Panc1 (cell line): ENCODE measurements around the gene MRAS. TPM values are rescaled to one million over a fixed set of nuclear protein-coding genes. Genes with fewer than 3 reads are reported as not detected.

Experiments used
- ATAC-seq: fragments of 200-7000 bp; cut with Tn5 transposase; 2 replicates; pipeline ENCODE4 v1.9.1; 2020; ENCODE audit warnings: mild to moderate bottlenecking, moderate library complexity
- BruUV-seq: library from RNA; stranded (reverse); fragments of 400-500 nt; replicated peaks from 2 replicates; lab custom pipeline; 2021; lab: Mats Ljungman, UMichigan
- CTCF ChIA-PET: fragments of 300-600 bp; sonication (Branson Sonifier 250); formaldehyde crosslinking; loops from one replicate; lab custom pipeline; 2022; ENCODE audit warnings: antibody characterized with exemption; lab: Charles Lee
- POLR2A ChIA-PET: fragments of 300-600 bp; sonication (Branson Sonifier 250); formaldehyde crosslinking; loops from one replicate; lab custom pipeline; 2022; ENCODE audit warnings: antibody characterized with exemption; lab: Charles Lee
- DNase-seq: peaks from one replicate; pipeline ENCODE4 v3.0.0-alpha.2; 2010; ENCODE audit warnings: low read depth, low spot score
- H3K27ac ChIP-seq: 2 replicates; pipeline ENCODE4 v1.5.1; 2011; ENCODE audit warnings: mild to moderate bottlenecking, low read length, inconsistent platforms
- H3K27me3 ChIP-seq: fragments of 200-500 bp; sonication (Bioruptor generic); 2 replicates; pipeline ENCODE4 v1.6.0; 2014; ENCODE audit warnings: low read length, inconsistent platforms; ENCODE audit not compliant: control insufficient read depth, insufficient read depth
- H3K36me3 ChIP-seq: fragments of 200-500 bp; sonication (Bioruptor generic); 2 replicates; pipeline ENCODE4 v1.5.1; 2014; ENCODE audit warnings: inconsistent platforms, mild to moderate bottlenecking, low read length, moderate library complexity; ENCODE audit not compliant: control insufficient read depth, insufficient read depth
- H3K4me1 ChIP-seq: 2 replicates; pipeline ENCODE4 v1.5.1; 2011; ENCODE audit warnings: inconsistent platforms, mild to moderate bottlenecking, low read length, moderate library complexity; ENCODE audit not compliant: control insufficient read depth, insufficient read depth
- H3K4me3 ChIP-seq, 2 experiments: 2 replicates each; pipeline ENCODE4 v1.5.1; 2011 to 2012; ENCODE audit warnings: low read depth in 2 of 2, low read length in 2 of 2, mild to moderate bottlenecking in 2 of 2, inconsistent platforms in 1 of 2, moderate library complexity in 1 of 2
- H3K9me3 ChIP-seq: fragments of 200-500 bp; sonication (Bioruptor generic); 2 replicates; pipeline ENCODE4 v1.5.1; 2014; ENCODE audit warnings: low read depth, mild to moderate bottlenecking, inconsistent platforms, low read length, moderate library complexity; ENCODE audit not compliant: control insufficient read depth, insufficient read depth
- CTCF ChIP-seq: fragments of 450-650 bp; IDR thresholded peaks from 2 replicates; pipeline ENCODE4 v1.5.1; 2017; ENCODE audit warnings: mild to moderate bottlenecking
- POLR2AphosphoS5 ChIP-seq: IDR thresholded peaks from 2 replicates; pipeline ENCODE4 v1.6.1; 2012; ENCODE audit warnings: mild to moderate bottlenecking, low read depth, low read length, moderate library complexity
- REST ChIP-seq, 2 experiments: IDR thresholded peaks; 2 replicates each; pipeline ENCODE4 v1.6.1; 2011 to 2012; ENCODE audit warnings: low read depth in 2 of 2, control low read depth in 1 of 2, low read length in 1 of 2, mild to moderate bottlenecking in 1 of 2, moderate library complexity in 1 of 2; ENCODE audit not compliant: insufficient read depth in 1 of 2
- SIN3A ChIP-seq: IDR thresholded peaks from 2 replicates; pipeline ENCODE4 v1.6.1; 2012; ENCODE audit warnings: low read depth, mild to moderate bottlenecking, low read length, moderate library complexity, borderline replicate concordance; ENCODE audit not compliant: insufficient read depth
- TCF7L2 ChIP-seq: IDR thresholded peaks from 2 replicates; pipeline ENCODE4 v1.6.1; 2011; ENCODE audit warnings: mild to moderate bottlenecking, low read depth, low read length, inconsistent platforms
- in situ Hi-C: cut with HindIII; loops from 2 replicates; pipeline ENCODE4 v1.10.0; 2016; ENCODE audit warnings: low sequenced_read_pairs, low pct_unique_long_range_greater_than_20kb
- intact Hi-C: fragments of 100-400 bp; cut with micrococcal nuclease; formaldehyde crosslinking; loops from one replicate; pipeline ENCODE4 v1.10.0; 2022; ENCODE audit not compliant: unreplicated experiment
- total RNA-seq: library from RNA; stranded (reverse); gene quantifications from one replicate; pipeline ENCODE4 v1.2.1, GENCODE V29; 2021; ENCODE audit not compliant: unreplicated experiment

Gene MRAS
- total RNA-seq, 1 experiment from 2014 or later = 14.2 TPM

GRCh38 chr3:138383715-138384465 is 35.5 kb downstream of the MRAS start:
- H3K27ac ChIP-seq = no peak overlapping the region
- H3K36me3 ChIP-seq = no peaks in the 10 kb centered on the region
- ATAC-seq = no peak
- BruUV-seq = no TSS peak
- in situ Hi-C loops (no loop called here), intact Hi-C loops (no loop called here)
- ChIA-PET CTCF (no interaction called here), POLR2A (interaction anchor here (0.6 kb wide), 1 partner anchor 25 kb away, joined by 3 read pairs; no protein-coding TSS in a partner anchor)
- no peak overlapping the region for H3K4me3 ChIP-seq
- TF ChIP-seq SIN3A (no peak), CTCF (no peak), POLR2AphosphoS5 (no peak), TCF7L2 (no peak), REST (IDR thresholded peaks at IDR 0.05; ENCODE audit: insufficient read depth in 1 of 2, low read depth in 2 of 2, low read length in 1 of 2) (no peak)
- H3K4me1 ChIP-seq = no peaks in the 10 kb centered on the region
- H3K27me3 ChIP-seq = no peaks in the 10 kb centered on the region
- no peak for DNase-seq
- no peaks in the 10 kb centered on the region for H3K9me3 ChIP-seq

GRCh38 chr3:138384531-138384930 is 36.2 kb downstream of the MRAS start:
- H3K4me3 ChIP-seq = no peak overlapping the region
- no peaks in the 10 kb centered on the region for H3K4me1 ChIP-seq
- no peak for ATAC-seq
- intact Hi-C loops (no loop called here), in situ Hi-C loops (no loop called here)
- H3K36me3 ChIP-seq = no peaks in the 10 kb centered on the region
- CTCF ChIA-PET = no interaction called here
- BruUV-seq = no TSS peak
- no peak overlapping the region for H3K27ac ChIP-seq
- H3K9me3 ChIP-seq = no peaks in the 10 kb centered on the region
- POLR2A ChIA-PET = interaction anchor here (0.6 kb wide), 1 partner anchor 24 kb away, joined by 3 read pairs; no protein-coding TSS in a partner anchor
- DNase-seq = no peak
- no peak for TF ChIP-seq POLR2AphosphoS5
- no peak for TF ChIP-seq REST (IDR thresholded peaks at IDR 0.05; ENCODE audit: insufficient read depth in 1 of 2, low read depth in 2 of 2, low read length in 1 of 2)
- no peak for TF ChIP-seq TCF7L2
- TF ChIP-seq SIN3A = no peak
- TF ChIP-seq CTCF = no peak
- no peaks in the 10 kb centered on the region for H3K27me3 ChIP-seq
